ENCODE data around the gene MYH6.

DNA sequence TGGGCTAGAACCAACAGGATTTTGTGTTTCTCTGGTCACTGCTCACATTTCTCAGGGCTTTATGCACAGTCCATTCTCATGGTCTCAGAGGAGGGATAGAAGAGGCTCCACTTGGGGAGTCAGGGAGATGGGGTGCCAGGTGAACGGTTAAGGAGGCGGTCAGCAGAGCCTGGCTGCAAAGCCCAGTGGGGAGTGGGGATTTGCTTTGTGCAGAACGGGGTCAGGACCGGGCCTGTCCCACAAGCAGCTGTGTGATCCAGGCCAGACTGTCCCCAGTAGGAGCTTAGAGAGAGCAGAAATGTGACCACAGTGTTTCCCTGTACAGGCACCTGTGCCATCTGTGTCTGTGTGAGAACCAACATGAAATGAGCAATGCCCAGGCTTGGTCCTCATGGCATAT lies 27.1 kb downstream of the MYH6 start:
- TF ChIP-seq, protein P1, sequence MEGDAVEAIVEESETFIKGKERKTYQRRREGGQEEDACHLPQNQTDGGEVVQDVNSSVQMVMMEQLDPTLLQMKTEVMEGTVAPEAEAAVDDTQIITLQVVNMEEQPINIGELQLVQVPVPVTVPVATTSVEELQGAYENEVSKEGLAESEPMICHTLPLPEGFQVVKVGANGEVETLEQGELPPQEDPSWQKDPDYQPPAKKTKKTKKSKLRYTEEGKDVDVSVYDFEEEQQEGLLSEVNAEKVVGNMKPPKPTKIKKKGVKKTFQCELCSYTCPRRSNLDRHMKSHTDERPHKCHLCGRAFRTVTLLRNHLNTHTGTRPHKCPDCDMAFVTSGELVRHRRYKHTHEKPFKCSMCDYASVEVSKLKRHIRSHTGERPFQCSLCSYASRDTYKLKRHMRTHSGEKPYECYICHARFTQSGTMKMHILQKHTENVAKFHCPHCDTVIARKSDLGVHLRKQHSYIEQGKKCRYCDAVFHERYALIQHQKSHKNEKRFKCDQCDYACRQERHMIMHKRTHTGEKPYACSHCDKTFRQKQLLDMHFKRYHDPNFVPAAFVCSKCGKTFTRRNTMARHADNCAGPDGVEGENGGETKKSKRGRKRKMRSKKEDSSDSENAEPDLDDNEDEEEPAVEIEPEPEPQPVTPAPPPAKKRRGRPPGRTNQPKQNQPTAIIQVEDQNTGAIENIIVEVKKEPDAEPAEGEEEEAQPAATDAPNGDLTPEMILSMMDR (IDR thresholded peaks at IDR 0.05), result no peak
- TF ChIP-seq POLR2A (IDR thresholded peaks at IDR 0.05), result no peak

Measured in lower leg skin (tissue), 3 donors.